ENCODE data around the gene PDGFA. TPM values are rescaled to one million over a fixed set of nuclear protein-coding genes. Genes with fewer than 3 reads are reported as not detected.

The PDGFA gene
- total and polyA plus RNA-seq, 8 donors = 11.1 to 93.0 (median 41.8) TPM

DNA sequence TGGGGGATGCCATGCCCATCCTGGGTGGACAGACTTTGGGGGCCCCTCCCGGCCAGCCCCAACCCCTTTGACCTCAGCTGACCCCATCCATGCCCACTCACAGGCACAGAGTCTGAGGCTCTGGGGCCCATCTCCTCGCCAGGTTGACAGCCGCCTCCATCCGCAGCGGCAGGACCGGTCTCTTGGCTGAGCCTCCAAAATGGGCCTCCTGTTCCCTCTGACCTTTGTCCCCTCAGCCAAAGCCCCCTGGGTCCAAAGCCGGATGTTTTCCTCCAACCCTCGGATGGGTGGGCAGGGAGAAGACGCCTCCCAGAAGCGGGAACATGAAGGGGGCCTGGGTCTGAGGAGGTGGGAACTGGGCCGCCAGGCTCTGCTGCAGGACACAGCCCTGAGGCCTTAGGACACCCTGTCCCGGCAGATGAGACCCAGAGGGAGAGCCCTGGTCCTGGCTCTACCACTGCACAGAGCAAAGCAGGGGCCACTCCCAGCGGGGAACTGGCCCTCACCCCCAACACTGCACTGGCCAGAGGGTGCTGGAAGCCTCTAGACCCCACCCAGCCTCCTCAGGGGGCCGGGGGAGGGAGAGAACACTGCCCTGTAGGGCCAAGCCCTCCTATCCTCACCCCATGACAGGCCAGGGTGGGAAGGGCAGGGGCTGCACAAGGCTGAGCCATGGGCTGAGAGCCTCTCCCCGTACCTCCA is 12.6 kb downstream of the PDGFA start:
- Histone ChIP-seq H3K27ac (peak overlapping the region in 2 of 5 donors; percentile 38 to 86), H3K4me3 (no peak overlapping the region), H3K9me3 (no peaks in the 10 kb centered on the region), H3K4me1 (peaks cover 38 to 69% (median 55%) of the 10 kb centered on the region in 4 donors), H3K36me3 (peaks cover 16 to 64% (median 44%) of the 10 kb centered on the region in 4 donors), H3K27me3 (no peaks in the 10 kb centered on the region)
- 81 to 88% (median 85%) methylated on average over 11 to 15 of the region's 15 CpGs for WGBS, 5 donors
- intact Hi-C loops (cut with DNase I; ENCODE audit: low total_unique reads) = no loop called here
- no peak for DNase-seq
- TF ChIP-seq POLR2AphosphoS5 (IDR thresholded peaks at IDR 0.05) (no peak), EP300 (IDR thresholded peaks at IDR 0.05) (no peak), POLR2A (IDR thresholded peaks at IDR 0.05) (no peak)
- TF ChIP-seq, protein P1, sequence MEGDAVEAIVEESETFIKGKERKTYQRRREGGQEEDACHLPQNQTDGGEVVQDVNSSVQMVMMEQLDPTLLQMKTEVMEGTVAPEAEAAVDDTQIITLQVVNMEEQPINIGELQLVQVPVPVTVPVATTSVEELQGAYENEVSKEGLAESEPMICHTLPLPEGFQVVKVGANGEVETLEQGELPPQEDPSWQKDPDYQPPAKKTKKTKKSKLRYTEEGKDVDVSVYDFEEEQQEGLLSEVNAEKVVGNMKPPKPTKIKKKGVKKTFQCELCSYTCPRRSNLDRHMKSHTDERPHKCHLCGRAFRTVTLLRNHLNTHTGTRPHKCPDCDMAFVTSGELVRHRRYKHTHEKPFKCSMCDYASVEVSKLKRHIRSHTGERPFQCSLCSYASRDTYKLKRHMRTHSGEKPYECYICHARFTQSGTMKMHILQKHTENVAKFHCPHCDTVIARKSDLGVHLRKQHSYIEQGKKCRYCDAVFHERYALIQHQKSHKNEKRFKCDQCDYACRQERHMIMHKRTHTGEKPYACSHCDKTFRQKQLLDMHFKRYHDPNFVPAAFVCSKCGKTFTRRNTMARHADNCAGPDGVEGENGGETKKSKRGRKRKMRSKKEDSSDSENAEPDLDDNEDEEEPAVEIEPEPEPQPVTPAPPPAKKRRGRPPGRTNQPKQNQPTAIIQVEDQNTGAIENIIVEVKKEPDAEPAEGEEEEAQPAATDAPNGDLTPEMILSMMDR (IDR thresholded peaks at IDR 0.05) = no peak

DNA sequence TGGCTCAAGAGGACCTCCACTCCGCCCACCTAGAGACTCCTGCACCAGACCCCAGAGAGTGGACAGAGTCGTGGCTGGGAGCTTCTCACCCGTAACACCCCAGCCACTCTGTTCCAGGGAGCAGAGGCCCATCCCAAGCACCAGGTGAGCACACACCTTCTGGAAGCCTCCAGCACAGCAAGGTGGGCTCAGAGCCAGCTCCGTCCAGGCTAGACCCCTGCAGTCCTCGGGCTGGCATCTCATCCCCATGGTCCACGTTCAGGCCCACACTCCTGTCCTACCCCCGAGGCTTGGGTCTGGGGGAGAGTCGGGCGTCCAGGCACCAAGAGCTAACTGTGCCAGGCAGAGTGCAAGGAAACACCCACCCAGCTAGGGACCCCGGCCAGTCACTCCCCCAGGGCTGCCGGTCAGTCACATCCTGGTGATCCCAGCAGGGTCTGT is 13.2 kb downstream of the PDGFA start:
- intact Hi-C loops (cut with DNase I; ENCODE audit: low total_unique reads) = no loop called here
- 76 to 85% (median 81%) methylated on average over 9 to 11 of the region's 11 CpGs for WGBS, 5 donors
- H3K27ac ChIP-seq = peak overlapping the region in 3 of 5 donors; percentile 25 to 94 (median 86)
- peaks cover 19 to 61% (median 42%) of the 10 kb centered on the region in 4 donors for H3K36me3 ChIP-seq
- no peaks in the 10 kb centered on the region for H3K9me3 ChIP-seq
- peaks cover 38 to 66% (median 55%) of the 10 kb centered on the region in 4 donors for H3K4me1 ChIP-seq
- TF ChIP-seq, protein P1 (IDR thresholded peaks at IDR 0.05) = no peak
- TF ChIP-seq EP300 (IDR thresholded peaks at IDR 0.05) (no peak), POLR2A (IDR thresholded peaks at IDR 0.05) (no peak), POLR2AphosphoS5 (IDR thresholded peaks at IDR 0.05) (no peak)
- no peak overlapping the region for H3K4me3 ChIP-seq
- H3K27me3 ChIP-seq = no peaks in the 10 kb centered on the region
- DNase-seq = no peak

- intact Hi-C loops (cut with DNase I; ENCODE audit: low total_unique reads) = no loop called here
- TF ChIP-seq, protein P1 (IDR thresholded peaks at IDR 0.05) = no peak
- no peak for TF ChIP-seq POLR2AphosphoS5 (IDR thresholded peaks at IDR 0.05)
- no peak for TF ChIP-seq POLR2A (IDR thresholded peaks at IDR 0.05)
- TF ChIP-seq EP300 (IDR thresholded peaks at IDR 0.05) = no peak
- Histone ChIP-seq H3K4me1 (peaks cover 38 to 62% (median 54%) of the 10 kb centered on the region in 4 donors), H3K9me3 (no peaks in the 10 kb centered on the region), H3K4me3 (no peak overlapping the region), H3K36me3 (peaks cover 29 to 63% (median 44%) of the 10 kb centered on the region in 4 donors), H3K27ac (peak overlapping the region; percentile 81 to 94 (median 91)), H3K27me3 (no peaks in the 10 kb centered on the region)
- WGBS, 5 donors = 43 to 70% (median 58%) methylated on average over 14 to 16 of the region's 16 CpGs
- DNase-seq = peak in 1 of 2 donors; percentile 51
Measured at GRCh38 chr7:505171-505570, 14.5 kb downstream of the PDGFA start.

GRCh38 chr7:504221-505111 is 15.2 kb downstream of the PDGFA start:
- TF ChIP-seq POLR2AphosphoS5 (IDR thresholded peaks at IDR 0.05) = peak in 2 of 3 donors; percentile 25 to 63
- TF ChIP-seq, protein P1 (IDR thresholded peaks at IDR 0.05) = no peak
- no peak for TF ChIP-seq POLR2A (IDR thresholded peaks at IDR 0.05)
- no peak for TF ChIP-seq EP300 (IDR thresholded peaks at IDR 0.05)
- Histone ChIP-seq H3K36me3 (peaks cover 25 to 62% (median 43%) of the 10 kb centered on the region in 4 donors), H3K4me3 (peak overlapping the region in 1 of 4 donors; percentile 6), H3K4me1 (peaks cover 38 to 63% (median 55%) of the 10 kb centered on the region in 4 donors), H3K27me3 (no peaks in the 10 kb centered on the region), H3K9me3 (no peaks in the 10 kb centered on the region), H3K27ac (peak overlapping the region; percentile 81 to 94 (median 91))
- DNase-seq = peak; percentile 69 to 77
- WGBS, 5 donors = 33 to 66% (median 46%) methylated on average over 25 to 34 of the region's 34 CpGs
- intact Hi-C loops (cut with DNase I; ENCODE audit: low total_unique reads) = no loop called here
